Measurements from ENCODE around the gene RNF38. TPM values are rescaled to one million over a fixed set of nuclear protein-coding genes. Genes with fewer than 3 reads are reported as not detected.
"Not testable (repeated sequence)": the region's sequence is repeated elsewhere in the genome, so short reads cannot be mapped to it uniquely, and the experiment has no call there.

RNF38 gene
- polyA plus RNA-seq, 4 donors = 6.0 to 22.6 (median 8.1) TPM

- not testable (repeated sequence) for H3K4me3 ChIP-seq (ENCODE audit: low read depth in 1 of 3, low read length in 3 of 3); H3K9me3 ChIP-seq (ENCODE audit: control insufficient read depth in 2 of 2, insufficient read depth in 1 of 2, low read depth in 1 of 2, low read length in 1 of 2); FAIRE-seq; DNase-seq; H3K36me3 ChIP-seq (ENCODE audit: control insufficient read depth in 3 of 3, insufficient read depth in 2 of 3, low read depth in 1 of 3, low read length in 3 of 3); H3K27me3 ChIP-seq (ENCODE audit: control insufficient read depth in 3 of 3, insufficient read depth in 3 of 3, low read length in 3 of 3); H3K27ac ChIP-seq (ENCODE audit: low read depth in 1 of 3, low read length in 2 of 3)
- peaks cover 0 to 28% (median 0%) of the 10 kb centered on the region in 3 donors for H3K4me1 ChIP-seq (ENCODE audit: control insufficient read depth in 3 of 3, insufficient read depth in 2 of 3, low read depth in 1 of 3, low read length in 2 of 3)
- WGBS, 3 donors = 87 to 91% (median 90%) methylated on average over 4 of the region's 4 CpGs
Observed at GRCh38 chr9:36321903-36322302, 78.2 kb downstream of the RNF38 start.

GRCh38 chr9:36320466-36320865 lies 79.6 kb downstream of the RNF38 start:
- Histone ChIP-seq H3K27me3 (ENCODE audit: control insufficient read depth in 3 of 3, insufficient read depth in 3 of 3, low read length in 3 of 3) (no peaks in the 10 kb centered on the region), H3K36me3 (ENCODE audit: control insufficient read depth in 3 of 3, insufficient read depth in 2 of 3, low read depth in 1 of 3, low read length in 3 of 3) (no peaks in the 10 kb centered on the region), H3K27ac (ENCODE audit: low read depth in 1 of 3, low read length in 2 of 3) (peak overlapping the region in 1 of 3 donors; percentile 77), H3K4me3 (ENCODE audit: low read depth in 1 of 3, low read length in 3 of 3) (no peak overlapping the region), H3K4me1 (ENCODE audit: control insufficient read depth in 3 of 3, insufficient read depth in 2 of 3, low read depth in 1 of 3, low read length in 2 of 3) (peaks cover 0 to 41% (median 0%) of the 10 kb centered on the region in 3 donors), H3K9me3 (ENCODE audit: control insufficient read depth in 2 of 2, insufficient read depth in 1 of 2, low read depth in 1 of 2, low read length in 1 of 2) (peaks cover 0 to 7% of the 10 kb centered on the region in 2 donors)
- DNase-seq (peak in 1 of 2 donors; percentile 57), FAIRE-seq (no peak)
- 25 to 63% (median 43%) methylated on average over 5 of the region's 5 CpGs for WGBS, 3 donors

GRCh38 chr9:36319806-36320205 lies 80.3 kb downstream of the RNF38 start:
- Histone ChIP-seq H3K4me1 (ENCODE audit: control insufficient read depth in 3 of 3, insufficient read depth in 2 of 3, low read depth in 1 of 3, low read length in 2 of 3) (peaks cover 0 to 41% (median 0%) of the 10 kb centered on the region in 3 donors), H3K36me3 (ENCODE audit: control insufficient read depth in 3 of 3, insufficient read depth in 2 of 3, low read depth in 1 of 3, low read length in 3 of 3) (no peaks in the 10 kb centered on the region), H3K9me3 (ENCODE audit: control insufficient read depth in 2 of 2, insufficient read depth in 1 of 2, low read depth in 1 of 2, low read length in 1 of 2) (peaks cover 0 to 7% of the 10 kb centered on the region in 2 donors), H3K27me3 (ENCODE audit: control insufficient read depth in 3 of 3, insufficient read depth in 3 of 3, low read length in 3 of 3) (no peaks in the 10 kb centered on the region), H3K4me3 (ENCODE audit: low read depth in 1 of 3, low read length in 3 of 3) (no peak overlapping the region), H3K27ac (ENCODE audit: low read depth in 1 of 3, low read length in 2 of 3) (peak overlapping the region in 1 of 3 donors; percentile 77)
- DNase-seq (peak; percentile 67 to 80), FAIRE-seq (no peak)
- WGBS, 3 donors = 17 to 61% (median 24%) methylated on average over 6 of the region's 6 CpGs

- H3K27me3 ChIP-seq (ENCODE audit: control insufficient read depth in 3 of 3, insufficient read depth in 3 of 3, low read length in 3 of 3) = no peaks in the 10 kb centered on the region
- peaks cover 0 to 7% of the 10 kb centered on the region in 2 donors for H3K9me3 ChIP-seq (ENCODE audit: control insufficient read depth in 2 of 2, insufficient read depth in 1 of 2, low read depth in 1 of 2, low read length in 1 of 2)
- H3K27ac ChIP-seq (ENCODE audit: low read depth in 1 of 3, low read length in 2 of 3) = peak overlapping the region in 2 of 3 donors; percentile 50 to 77
- FAIRE-seq (no peak), DNase-seq (peak in 1 of 2 donors; percentile 26)
- peaks cover 0 to 41% (median 0%) of the 10 kb centered on the region in 3 donors for H3K4me1 ChIP-seq (ENCODE audit: control insufficient read depth in 3 of 3, insufficient read depth in 2 of 3, low read depth in 1 of 3, low read length in 2 of 3)
- no peaks in the 10 kb centered on the region for H3K36me3 ChIP-seq (ENCODE audit: control insufficient read depth in 3 of 3, insufficient read depth in 2 of 3, low read depth in 1 of 3, low read length in 3 of 3)
- 46 to 71% (median 64%) methylated on average over 7 of the region's 7 CpGs for WGBS, 3 donors
- H3K4me3 ChIP-seq (ENCODE audit: low read depth in 1 of 3, low read length in 3 of 3) = no peak overlapping the region
Observed at GRCh38 chr9:36319183-36319582, 80.9 kb downstream of the RNF38 start.

GRCh38 chr9:36318212-36318802 lies 81.8 kb downstream of the RNF38 start:
- H3K27ac ChIP-seq (ENCODE audit: low read depth in 1 of 3, low read length in 2 of 3) = peak overlapping the region in 2 of 3 donors; percentile 39 to 77
- no peaks in the 10 kb centered on the region for H3K27me3 ChIP-seq (ENCODE audit: control insufficient read depth in 3 of 3, insufficient read depth in 3 of 3, low read length in 3 of 3)
- no peaks in the 10 kb centered on the region for H3K36me3 ChIP-seq (ENCODE audit: control insufficient read depth in 3 of 3, insufficient read depth in 2 of 3, low read depth in 1 of 3, low read length in 3 of 3)
- H3K4me3 ChIP-seq (ENCODE audit: low read depth in 1 of 3, low read length in 3 of 3) = no peak overlapping the region
- 54 to 75% (median 73%) methylated on average over 14 of the region's 14 CpGs for WGBS, 3 donors
- peak in 1 of 2 donors; percentile 27 for DNase-seq
- peaks cover 0 to 41% (median 0%) of the 10 kb centered on the region in 3 donors for H3K4me1 ChIP-seq (ENCODE audit: control insufficient read depth in 3 of 3, insufficient read depth in 2 of 3, low read depth in 1 of 3, low read length in 2 of 3)
- no peak for FAIRE-seq
- peaks cover 0 to 4% of the 10 kb centered on the region in 2 donors for H3K9me3 ChIP-seq (ENCODE audit: control insufficient read depth in 2 of 2, insufficient read depth in 1 of 2, low read depth in 1 of 2, low read length in 1 of 2)

GRCh38 chr9:36317766-36318165 lies 82.3 kb downstream of the RNF38 start:
- H3K9me3 ChIP-seq (ENCODE audit: control insufficient read depth in 2 of 2, insufficient read depth in 1 of 2, low read depth in 1 of 2, low read length in 1 of 2) = peaks cover 0 to 4% of the 10 kb centered on the region in 2 donors
- FAIRE-seq = no peak
- no peaks in the 10 kb centered on the region for H3K36me3 ChIP-seq (ENCODE audit: control insufficient read depth in 3 of 3, insufficient read depth in 2 of 3, low read depth in 1 of 3, low read length in 3 of 3)
- DNase-seq = peak; percentile 80 to 84
- WGBS, 3 donors = 6 to 29% (median 10%) methylated on average over 6 of the region's 6 CpGs
- peaks cover 0 to 41% (median 0%) of the 10 kb centered on the region in 3 donors for H3K4me1 ChIP-seq (ENCODE audit: control insufficient read depth in 3 of 3, insufficient read depth in 2 of 3, low read depth in 1 of 3, low read length in 2 of 3)
- H3K27me3 ChIP-seq (ENCODE audit: control insufficient read depth in 3 of 3, insufficient read depth in 3 of 3, low read length in 3 of 3) = no peaks in the 10 kb centered on the region
- no peak overlapping the region for H3K4me3 ChIP-seq (ENCODE audit: low read depth in 1 of 3, low read length in 3 of 3)
- H3K27ac ChIP-seq (ENCODE audit: low read depth in 1 of 3, low read length in 2 of 3) = peak overlapping the region in 2 of 3 donors; percentile 60 to 77

- WGBS, 3 donors = 25 to 55% (median 30%) methylated on average over 12 of the region's 12 CpGs
- Histone ChIP-seq H3K9me3 (ENCODE audit: control insufficient read depth in 2 of 2, insufficient read depth in 1 of 2, low read depth in 1 of 2, low read length in 1 of 2) (peaks cover 0 to under 1% of the 10 kb centered on the region in 2 donors), H3K4me3 (ENCODE audit: low read depth in 1 of 3, low read length in 3 of 3) (no peak overlapping the region), H3K27me3 (ENCODE audit: control insufficient read depth in 3 of 3, insufficient read depth in 3 of 3, low read length in 3 of 3) (no peaks in the 10 kb centered on the region), H3K4me1 (ENCODE audit: control insufficient read depth in 3 of 3, insufficient read depth in 2 of 3, low read depth in 1 of 3, low read length in 2 of 3) (peaks cover 0 to 41% (median 0%) of the 10 kb centered on the region in 3 donors), H3K27ac (ENCODE audit: low read depth in 1 of 3, low read length in 2 of 3) (peak overlapping the region in 1 of 3 donors; percentile 60), H3K36me3 (ENCODE audit: control insufficient read depth in 3 of 3, insufficient read depth in 2 of 3, low read depth in 1 of 3, low read length in 3 of 3) (no peaks in the 10 kb centered on the region)
- DNase-seq (peak; percentile 42 to 55), FAIRE-seq (no peak)
Observed at GRCh38 chr9:36316611-36317317, 83.3 kb downstream of the RNF38 start.

GRCh38 chr9:36316049-36316448 lies 84.0 kb downstream of the RNF38 start:
- Histone ChIP-seq H3K9me3 (ENCODE audit: control insufficient read depth in 2 of 2, insufficient read depth in 1 of 2, low read depth in 1 of 2, low read length in 1 of 2) (no peaks in the 10 kb centered on the region), H3K27me3 (ENCODE audit: control insufficient read depth in 3 of 3, insufficient read depth in 3 of 3, low read length in 3 of 3) (no peaks in the 10 kb centered on the region), H3K4me3 (ENCODE audit: low read depth in 1 of 3, low read length in 3 of 3) (no peak overlapping the region), H3K27ac (ENCODE audit: low read depth in 1 of 3, low read length in 2 of 3) (no peak overlapping the region), H3K4me1 (ENCODE audit: control insufficient read depth in 3 of 3, insufficient read depth in 2 of 3, low read depth in 1 of 3, low read length in 2 of 3) (peaks cover 0 to 41% (median 0%) of the 10 kb centered on the region in 3 donors), H3K36me3 (ENCODE audit: control insufficient read depth in 3 of 3, insufficient read depth in 2 of 3, low read depth in 1 of 3, low read length in 3 of 3) (no peaks in the 10 kb centered on the region)
- FAIRE-seq (no peak), DNase-seq (no peak)

Measured in small intestine (tissue), 7 donors.